RPMI7951 (cell line): Measurements from ENCODE around the gene CLCN5. TPM values are rescaled to one million over a fixed set of nuclear protein-coding genes. Genes with fewer than 3 reads are reported as not detected.
A peak's percentile ranks its signal among the peaks of the same experiment; 100 is the strongest.

Experiments
- DNase-seq: peaks from one replicate; pipeline ENCODE4 v3.0.0-alpha.2; 2012; ENCODE audit warnings: low read depth
- total RNA-seq: library from RNA; depleted of rRNA; stranded (reverse); fragments of >200 nt; shearing (Covaris generic); gene quantifications from 2 replicates; pipeline ENCODE4 v1.2.3, GENCODE V29; 2014

CLCN5 gene
- total RNA-seq, 1 experiment from 2014 or later = 6.6 TPM

DNA sequence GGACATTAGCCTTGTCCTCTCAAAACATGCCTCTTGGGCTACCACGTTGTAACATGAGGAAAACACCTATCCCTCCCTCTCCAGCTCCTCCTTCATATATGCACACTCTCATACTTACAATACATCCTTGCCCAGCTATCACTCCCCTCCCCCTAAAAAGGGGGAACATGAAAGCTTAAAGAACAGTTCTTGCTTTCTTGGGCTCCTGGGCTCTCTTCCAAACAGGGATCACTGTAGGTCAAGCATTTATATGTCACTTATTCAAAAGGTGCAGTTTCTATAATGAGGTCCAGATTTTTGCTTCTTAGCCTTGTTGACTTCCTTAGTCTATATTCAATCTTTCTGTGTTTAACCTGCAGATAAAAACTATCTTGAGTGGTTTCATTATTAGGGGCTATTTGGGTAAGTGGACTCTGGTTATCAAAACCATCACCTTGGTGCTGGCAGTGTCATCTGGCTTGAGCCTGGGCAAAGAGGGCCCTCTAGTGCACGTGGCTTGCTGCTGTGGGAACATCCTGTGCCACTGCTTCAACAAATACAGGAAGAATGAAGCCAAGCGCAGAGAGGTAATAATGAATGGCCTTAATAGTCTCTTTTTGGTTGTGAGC is 159.0 kb downstream of the CLCN5 start:
- DNase-seq = peak; percentile 15

DNA sequence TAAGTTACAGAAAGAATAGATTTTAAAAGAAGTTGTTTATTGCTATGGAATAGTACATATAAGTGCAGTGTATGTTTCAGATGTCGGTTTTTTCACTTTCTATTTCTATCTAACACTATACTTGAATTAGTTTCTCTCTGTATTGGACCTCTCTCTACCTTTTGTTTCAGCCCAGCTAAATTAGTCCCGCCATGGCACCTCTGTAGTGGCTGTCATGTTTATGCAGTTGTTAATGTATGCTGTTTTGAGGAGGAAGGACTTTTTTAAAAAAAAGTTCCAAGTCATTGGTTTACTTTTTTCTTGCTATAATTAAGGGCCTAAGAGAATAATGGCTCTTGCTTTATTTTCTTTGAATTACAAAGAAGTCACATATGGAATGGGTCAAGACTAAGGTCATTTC is 160.3 kb downstream of the CLCN5 start:
- no peak for DNase-seq

DNA sequence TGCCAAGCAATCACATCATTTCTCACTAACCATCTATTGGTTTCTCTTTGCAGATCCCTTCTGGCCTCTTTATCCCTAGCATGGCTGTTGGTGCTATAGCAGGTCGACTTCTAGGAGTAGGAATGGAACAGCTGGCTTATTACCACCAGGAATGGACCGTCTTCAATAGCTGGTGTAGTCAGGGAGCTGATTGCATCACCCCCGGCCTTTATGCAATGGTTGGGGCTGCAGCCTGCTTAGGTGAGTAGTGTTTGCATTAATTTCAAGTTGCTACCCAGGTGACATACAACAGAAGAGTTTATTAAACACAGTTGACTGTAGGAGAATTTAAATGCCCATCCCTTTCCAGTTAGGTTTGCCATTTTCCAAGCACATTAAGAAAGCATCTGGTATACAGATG is 166.2 kb downstream of the CLCN5 start:
- no peak for DNase-seq

DNA sequence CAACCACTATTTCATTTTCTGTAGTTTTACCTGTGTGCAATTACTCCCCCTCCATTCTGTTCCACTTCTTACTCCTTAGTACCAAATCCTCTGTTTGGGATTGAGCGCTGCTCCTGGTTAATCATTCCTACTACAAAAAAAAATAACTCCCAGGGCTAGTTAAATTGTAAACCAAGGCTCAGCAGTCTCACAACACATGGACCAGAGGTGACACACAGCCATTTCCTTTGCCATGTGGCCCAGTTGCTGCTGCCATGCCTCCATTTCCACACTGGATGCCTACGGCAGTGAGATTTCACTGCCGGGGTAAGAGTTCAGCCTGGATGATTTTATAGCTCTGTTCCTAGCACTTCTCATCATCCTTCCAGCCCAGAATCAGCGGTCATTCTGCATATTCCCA is 171.2 kb downstream of the CLCN5 start:
- no peak for DNase-seq

DNA sequence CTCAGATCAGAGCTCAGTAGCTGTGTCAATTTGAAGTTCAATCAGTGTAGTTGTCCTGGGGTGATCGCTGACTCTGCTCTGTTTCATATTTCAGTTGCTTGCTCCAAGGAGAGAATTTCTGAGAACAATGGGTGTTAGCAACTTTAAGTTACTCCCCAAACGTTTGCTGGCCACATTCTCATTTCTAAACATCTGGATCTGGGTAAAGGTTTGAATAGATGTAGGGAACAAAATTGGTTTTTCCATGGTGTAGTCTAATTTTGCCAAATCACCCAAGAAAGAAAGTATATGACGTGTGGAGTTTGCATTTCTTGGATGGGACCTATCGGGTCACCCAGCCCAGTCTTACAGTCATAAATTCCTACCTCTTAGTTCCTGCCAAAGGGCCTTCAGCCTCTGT is 174.7 kb downstream of the CLCN5 start:
- no peak for DNase-seq

DNA sequence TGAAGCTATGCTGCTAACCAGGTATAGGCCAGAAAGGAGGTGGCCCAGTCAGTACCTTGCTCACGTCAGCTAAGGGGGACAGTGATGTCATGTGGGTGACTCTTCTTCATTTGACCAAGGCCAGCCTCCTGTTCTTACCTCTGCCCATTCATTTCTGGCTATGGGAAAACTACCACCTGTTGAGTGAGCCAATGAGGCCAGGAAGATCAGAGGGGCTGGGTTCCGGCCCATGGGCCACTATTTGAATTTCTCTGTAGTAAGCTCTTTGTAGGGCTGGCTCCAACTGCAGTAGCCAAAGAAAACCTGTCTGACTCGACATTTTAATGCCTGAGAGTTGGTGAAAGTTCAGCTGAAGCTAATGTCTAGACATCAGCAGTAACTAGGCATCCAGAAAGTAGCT is 175.8 kb downstream of the CLCN5 start:
- DNase-seq = no peak

DNA sequence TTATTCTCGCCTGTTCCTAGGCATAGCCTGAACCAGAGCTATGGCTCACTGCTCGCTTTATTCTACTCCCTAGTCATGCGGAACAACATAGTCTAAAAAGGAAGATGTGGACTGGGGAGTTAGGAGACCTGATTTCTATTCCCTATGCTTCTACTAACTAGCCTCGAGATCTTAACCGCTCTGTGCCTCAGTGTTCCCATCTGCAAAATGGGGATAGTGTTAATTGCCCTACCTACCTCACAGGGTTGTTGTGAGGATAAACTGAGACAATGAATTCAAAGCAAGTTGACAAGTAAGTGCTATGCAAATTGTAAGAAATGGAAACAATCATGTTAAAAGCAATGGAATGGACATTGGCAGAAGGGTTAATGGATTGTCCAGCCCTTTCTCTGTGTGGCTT is 176.4 kb downstream of the CLCN5 start:
- DNase-seq = no peak

DNA sequence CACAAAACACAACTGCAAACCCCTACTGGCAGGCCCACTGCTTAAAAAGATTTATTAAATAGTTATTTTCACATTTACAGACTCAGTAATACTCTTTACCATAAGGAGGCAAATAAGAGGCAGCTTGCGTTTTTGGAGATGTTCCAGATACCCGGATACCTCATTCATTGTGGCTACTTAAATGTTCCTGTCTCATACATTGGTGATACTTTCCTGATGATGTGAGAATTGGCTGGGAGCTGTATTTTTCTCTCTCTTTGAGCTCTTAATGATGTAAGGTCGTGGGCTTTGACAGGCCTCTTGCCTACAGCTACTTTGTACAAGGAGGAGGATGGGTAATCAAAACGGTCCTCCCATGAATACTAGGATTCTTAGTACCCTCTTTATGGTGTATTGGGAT is 176.9 kb downstream of the CLCN5 start:
- DNase-seq = no peak

DNA sequence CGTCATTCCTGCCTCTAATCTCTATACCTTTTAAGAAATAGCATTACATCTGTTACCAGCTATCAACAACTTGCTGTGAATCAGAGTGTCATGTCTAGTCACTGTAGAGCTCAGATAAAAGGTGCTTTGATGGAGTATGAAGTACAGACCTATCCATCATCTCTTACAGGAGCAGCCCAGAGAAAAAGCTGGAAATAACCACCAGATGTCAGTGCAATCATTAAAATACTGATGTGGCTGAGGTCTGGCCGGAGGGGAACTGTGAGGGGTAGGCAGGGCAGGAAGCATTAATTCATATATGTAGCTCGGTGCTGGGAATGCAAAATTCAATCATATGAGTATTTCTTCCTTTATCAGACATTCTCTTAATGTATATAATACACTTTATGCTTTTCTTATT is 177.8 kb downstream of the CLCN5 start:
- DNase-seq = peak; percentile 10

DNA sequence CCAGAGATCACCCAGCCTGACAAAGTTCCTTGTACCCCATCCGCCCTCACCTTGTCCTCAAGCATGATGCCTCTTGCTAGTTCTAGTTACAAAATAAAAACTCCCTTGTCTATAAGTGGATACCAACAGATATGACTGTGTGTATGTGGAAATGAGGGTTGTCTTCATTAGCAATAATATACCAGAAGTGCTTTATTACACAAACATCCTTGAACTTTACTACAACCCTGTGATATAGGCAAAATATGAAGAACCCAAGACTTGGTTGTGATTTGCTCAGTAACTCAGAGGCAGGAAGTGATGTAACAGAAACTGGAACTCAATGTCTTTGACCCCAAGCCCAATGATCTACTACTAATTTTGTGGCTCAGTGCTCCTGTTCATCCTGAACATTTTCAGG is 180.8 kb downstream of the CLCN5 start:
- DNase-seq = no peak

DNA sequence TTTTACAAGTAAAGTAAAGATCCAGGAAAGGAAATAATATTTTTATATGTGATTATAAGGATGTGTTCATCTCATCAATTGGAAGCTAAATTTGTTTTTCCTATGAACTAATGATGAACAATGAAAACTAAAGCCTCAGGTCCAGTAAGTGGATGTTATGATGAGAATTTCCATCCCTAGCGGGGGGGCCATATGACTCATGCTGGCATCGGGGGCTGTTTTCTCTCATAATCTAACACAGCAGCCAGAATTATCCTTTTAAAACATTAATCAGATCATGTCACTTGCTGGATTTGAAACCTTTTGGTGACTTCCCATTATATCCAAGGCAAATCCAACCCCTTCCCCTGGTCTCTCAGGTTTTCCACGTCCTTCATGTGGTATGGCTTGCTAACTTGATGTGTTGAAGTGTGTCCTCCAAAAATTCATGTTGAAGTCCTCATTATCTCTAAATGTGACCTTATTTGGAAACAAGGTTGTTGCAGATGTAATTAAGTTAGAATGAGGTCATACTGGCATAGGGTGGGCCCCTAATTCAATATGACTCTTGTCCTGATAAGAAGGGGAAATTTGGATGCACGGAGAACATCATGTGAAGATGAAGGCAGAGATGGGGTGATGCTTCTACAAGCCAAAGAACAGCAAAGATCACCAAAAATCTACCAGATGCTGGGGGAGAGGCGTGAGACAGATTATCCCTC is 181.6 kb downstream of the CLCN5 start:
- DNase-seq = no peak

DNA sequence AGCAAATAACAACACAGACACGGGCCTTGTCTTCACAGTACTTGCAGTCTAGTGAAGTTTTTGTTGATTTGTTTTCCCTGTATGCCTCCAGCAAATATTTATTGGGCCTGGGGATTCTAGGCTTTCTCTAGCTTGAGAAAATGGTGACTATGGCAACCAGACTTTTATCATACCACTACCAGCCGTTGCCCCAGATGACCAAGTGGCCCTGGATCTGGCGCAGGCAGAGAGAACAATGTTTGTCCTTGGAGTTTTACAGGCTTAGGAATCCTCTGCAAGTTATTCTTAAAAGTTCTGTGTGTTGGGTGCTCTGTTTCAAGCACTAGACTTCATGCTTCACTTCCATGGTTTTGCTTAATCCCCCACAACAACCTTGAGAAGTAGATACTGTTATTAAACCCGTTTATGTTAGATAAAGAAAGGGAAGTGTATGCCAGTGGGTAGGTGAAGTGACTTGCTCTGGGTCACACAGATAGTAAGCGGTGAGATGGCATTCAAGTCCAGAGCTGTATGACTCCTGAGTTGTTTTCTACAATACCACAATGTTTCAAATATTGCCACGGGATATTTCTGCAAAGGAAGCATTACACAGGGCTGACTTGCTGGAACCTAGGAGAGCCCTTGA is 183.8 kb downstream of the CLCN5 start:
- DNase-seq = no peak

DNA sequence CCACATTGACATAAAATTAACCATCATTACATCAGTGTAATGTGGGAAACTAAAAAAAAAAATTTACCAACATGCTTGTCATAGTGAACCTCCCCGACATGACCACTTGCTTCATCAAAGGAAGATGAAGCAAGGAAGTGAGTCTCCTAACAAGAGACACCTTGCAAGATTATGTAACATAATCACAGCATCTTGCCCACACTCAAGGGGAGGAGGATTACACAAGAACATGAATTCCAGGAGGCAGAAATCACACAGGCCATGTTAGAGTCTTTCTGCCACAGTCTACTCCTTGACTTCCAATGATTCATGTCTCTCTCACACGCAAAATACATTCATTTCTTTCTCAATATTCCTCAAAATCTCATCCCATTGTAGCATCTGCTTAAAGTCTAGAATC is 185.1 kb downstream of the CLCN5 start:
- DNase-seq = no peak

DNA sequence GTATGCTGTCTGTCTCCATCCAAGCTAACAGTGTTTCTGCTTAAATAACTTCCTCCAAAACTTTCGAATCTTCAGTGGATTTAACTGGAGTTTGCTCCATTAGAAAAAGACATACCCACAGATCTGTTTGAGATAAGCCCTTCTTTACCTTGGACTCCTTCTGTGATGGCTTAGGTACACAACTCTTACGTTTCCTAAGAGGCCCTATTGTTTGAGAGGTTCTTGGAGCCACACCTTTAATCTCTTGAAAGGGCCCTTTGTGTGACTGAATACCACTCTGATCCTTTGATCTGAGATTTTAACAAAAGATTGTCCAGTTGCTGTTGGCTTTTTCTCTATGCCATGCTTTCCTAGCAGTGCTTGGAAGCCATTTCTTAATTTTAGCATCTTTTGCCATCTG is 185.9 kb downstream of the CLCN5 start:
- no peak for DNase-seq

DNA sequence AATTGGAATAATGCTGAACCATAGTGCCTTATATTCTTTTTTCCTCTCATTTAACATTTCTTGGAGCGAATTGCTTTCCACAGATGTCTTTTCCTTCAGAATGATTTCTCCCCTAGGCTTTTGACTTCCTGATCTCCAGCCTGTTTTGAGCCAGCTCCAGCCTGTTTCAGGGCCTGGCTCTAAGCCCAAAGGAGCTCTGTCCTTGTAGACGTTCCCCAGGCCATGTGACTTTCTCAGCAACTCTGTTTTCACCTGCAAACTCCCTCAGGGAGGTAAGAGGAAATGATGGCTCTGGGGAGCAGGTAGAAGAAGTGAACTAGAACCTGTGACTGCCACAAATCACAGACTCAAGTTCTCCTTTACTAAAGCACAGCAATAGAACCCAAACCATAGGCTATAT is 189.3 kb downstream of the CLCN5 start:
- no peak for DNase-seq

DNA sequence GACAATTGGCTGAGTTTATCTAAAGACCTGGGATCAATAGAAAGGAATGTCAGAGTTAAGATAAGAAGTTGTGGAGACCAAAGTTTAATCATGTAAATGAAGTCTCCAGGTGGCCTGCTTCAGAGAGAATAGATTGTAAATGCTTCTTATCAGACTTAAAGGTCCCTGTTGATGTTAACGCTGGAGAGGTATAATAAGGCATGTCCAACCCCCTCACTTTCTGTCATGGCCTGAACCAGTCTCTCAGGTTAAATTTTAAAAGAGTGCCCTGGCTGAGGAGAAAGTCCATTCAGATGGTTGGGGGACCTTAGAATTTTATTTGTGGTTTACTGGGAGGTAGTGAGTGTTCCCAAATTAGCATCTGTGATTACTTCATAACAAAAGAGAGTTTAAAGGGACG is 191.7 kb downstream of the CLCN5 start:
- DNase-seq = no peak

DNA sequence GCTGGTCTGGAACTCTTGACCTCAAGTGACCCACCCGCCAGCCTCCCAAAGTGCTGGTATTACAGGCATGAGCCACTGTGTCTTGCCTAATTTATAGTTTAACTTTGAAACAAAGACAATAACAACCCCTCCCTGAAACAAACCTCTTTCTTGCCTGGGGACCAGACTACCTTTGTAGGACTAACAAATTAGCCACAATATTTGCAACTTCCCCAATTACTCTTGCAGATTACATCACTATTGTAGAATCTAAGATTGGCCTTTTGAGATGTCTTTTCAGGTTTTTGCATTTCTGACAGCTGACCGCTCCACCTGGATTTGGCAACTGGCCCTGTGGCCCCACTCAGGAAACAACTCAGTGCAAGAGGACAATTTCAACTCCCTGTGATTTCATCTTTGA is 193.6 kb downstream of the CLCN5 start:
- DNase-seq = no peak

DNA sequence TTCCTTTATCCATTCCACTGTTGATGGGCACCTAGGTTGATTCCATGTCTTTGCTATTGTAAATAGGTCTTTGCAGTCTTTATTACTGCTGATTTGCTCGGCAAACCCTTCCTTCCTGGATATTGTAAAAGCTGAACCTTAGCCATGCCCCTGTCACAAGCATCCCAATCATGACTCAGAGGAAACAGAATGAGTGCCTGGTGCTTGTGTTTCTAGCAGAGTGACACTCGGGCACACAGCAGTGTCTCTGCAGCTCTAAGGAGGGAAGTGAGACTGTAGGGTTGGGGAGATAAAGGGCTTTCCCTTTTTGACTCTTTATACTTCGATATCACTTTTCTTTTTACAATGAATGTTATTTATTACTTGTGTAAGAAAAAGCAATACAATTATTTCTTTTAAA is 195.1 kb downstream of the CLCN5 start:
- no peak for DNase-seq

DNA sequence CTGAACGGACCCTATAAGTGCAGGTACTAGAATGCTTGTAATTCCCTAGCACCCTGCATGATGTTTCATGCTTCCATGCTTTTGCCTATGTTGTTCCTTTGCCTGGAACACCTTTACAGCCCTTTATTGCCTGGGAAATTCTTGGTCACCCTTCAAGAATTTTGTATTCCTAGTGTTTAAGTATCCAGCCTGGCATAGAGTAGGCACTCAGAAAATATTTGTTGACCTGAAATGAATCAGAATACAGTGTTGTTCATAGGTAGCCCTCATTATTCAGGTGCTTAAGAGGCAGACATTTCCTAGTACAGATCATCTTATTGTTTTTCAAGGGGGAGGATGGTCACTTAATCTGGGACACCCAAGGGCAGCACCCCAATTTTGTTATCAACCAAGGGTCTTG is 203.1 kb downstream of the CLCN5 start:
- DNase-seq = no peak

DNA sequence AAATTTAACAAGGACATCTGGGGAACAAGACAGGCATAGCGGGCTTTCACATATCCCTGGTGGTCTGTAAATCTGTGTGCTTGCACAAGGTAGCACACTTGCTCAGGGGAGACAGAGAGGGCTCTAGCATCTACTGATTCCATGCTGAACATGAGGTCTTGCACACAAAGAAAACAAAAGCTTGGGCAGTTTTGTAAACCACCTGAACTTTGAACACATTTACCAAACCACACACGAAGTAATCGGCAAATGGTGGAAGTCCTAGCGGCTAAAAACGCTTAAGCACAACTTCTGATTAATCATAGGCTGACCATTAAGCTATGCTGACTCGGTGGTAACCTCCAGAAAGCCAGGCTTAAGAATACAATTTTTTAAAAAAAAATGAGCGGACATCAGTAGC is 225.6 kb downstream of the CLCN5 start:
- DNase-seq = no peak
